ENCODE data around the gene ADGRE2.
"Not testable (repeated sequence)": the region's sequence is repeated elsewhere in the genome, so short reads cannot be mapped to it uniquely, and the experiment has no call there.

The ADGRE2 gene

DNA sequence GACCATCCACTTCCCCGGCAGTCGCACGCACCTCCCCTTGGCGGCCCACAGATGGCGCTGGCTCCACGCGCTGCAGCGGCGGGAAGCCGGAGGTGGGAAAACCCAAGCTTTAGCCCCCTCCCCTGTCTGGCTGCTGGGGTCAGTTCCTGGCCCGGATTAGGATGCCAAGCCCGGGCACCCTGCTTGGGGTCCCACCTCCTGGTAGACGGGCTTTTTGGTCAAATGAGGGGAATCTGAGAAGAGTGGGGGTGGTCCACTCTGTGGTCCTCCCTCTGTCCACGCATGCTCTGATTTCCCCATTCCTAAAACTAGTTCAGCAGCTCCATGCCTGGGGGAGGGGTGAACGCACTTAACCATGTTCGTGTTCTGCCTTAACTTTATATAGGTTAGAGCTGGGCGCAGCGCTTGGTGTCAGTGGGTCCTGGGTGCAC is 8.1 kb upstream of the ADGRE2 start (continued):
- TF ChIP-seq, protein P1, sequence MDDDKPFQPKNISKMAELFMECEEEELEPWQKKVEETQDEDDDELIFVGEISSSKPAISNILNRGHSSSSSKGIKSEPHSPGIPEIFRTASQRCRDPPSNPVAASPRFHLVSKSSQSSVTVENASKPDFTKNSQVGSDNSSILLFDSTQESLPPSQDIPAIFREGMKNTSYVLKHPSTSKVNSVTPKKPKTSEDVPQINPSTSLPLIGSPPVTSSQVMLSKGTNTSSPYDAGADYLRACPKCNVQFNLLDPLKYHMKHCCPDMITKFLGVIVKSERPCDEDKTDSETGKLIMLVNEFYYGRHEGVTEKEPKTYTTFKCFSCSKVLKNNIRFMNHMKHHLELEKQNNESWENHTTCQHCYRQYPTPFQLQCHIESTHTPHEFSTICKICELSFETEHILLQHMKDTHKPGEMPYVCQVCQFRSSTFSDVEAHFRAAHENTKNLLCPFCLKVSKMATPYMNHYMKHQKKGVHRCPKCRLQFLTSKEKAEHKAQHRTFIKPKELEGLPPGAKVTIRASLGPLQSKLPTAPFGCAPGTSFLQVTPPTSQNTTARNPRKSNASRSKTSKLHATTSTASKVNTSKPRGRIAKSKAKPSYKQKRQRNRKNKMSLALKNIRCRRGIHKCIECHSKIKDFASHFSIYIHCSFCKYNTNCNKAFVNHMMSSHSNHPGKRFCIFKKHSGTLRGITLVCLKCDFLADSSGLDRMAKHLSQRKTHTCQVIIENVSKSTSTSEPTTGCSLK (tag by site-specific recombination; IDR thresholded peaks at IDR 0.05): no peak
- TF ChIP-seq, protein P2, sequence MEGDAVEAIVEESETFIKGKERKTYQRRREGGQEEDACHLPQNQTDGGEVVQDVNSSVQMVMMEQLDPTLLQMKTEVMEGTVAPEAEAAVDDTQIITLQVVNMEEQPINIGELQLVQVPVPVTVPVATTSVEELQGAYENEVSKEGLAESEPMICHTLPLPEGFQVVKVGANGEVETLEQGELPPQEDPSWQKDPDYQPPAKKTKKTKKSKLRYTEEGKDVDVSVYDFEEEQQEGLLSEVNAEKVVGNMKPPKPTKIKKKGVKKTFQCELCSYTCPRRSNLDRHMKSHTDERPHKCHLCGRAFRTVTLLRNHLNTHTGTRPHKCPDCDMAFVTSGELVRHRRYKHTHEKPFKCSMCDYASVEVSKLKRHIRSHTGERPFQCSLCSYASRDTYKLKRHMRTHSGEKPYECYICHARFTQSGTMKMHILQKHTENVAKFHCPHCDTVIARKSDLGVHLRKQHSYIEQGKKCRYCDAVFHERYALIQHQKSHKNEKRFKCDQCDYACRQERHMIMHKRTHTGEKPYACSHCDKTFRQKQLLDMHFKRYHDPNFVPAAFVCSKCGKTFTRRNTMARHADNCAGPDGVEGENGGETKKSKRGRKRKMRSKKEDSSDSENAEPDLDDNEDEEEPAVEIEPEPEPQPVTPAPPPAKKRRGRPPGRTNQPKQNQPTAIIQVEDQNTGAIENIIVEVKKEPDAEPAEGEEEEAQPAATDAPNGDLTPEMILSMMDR (tag by site-specific recombination; IDR thresholded peaks at IDR 0.05): peak; percentile 57
- no peak for TF ChIP-seq ZNF791 (tag by site-specific recombination; IDR thresholded peaks at IDR 0.05)

DNA sequence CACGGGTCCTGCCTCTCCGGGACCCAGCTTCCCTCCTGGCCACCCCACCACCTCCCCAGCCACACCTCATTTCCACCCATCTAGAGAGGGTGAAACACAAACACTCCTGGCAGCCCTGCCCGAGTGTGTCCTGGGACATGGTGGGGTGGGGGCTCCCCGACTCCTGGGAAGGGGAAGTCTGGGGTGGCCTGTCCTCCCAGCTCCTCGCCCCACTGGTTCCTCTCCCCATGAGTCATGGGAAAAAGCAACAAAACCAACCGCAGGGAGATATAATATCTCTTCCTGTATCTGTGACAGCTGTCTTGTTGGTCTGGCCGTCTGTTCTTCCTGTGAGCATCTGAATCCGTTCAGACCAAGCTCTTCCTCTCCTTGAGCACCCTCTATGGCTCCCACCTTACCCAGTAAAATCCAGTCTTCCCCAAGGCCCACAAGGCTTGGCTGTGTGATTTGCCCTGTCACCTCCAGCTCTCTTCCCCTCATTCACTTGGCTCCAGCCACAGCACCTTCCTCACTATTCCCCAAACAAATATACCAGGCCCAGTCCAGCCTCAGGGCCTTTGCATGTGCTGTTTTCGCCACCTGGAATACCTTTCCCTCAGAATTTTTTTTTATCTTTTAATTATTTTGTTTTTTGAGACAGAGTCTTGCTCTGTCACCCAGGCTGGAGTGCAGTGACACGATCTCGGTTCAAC is 6.9 kb upstream of the ADGRE2 start:
- H3K27ac ChIP-seq (ENCODE audit: extremely low read depth, low read depth, low read length); POLR2A ChIA-PET: not testable (repeated sequence)
- CTCF ChIA-PET: interaction anchor here (0.6 to 2.3 kb wide), 11 partner anchors 10 to 1851 kb away, joined by 3 to 16 read pairs (median 4); no protein-coding TSS in a partner anchor

DNA sequence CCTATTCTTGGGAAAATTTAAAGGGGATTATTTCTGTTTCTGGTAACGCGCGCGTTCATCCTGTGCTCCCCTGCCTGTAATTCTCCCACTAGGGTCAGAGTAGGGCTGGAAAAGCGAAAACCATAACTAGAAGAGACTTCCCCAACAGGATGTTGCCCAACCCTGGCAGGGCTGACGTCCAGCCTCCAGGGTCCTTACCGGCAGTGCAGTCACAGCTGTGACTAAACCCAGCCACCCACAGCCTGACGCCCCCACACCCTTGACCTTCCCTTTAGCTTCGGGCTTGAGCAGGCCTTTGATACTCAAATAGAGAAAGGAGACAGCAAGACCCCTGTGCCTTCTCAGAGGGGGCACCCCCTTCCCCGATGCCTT is 6.4 kb upstream of the ADGRE2 start:
- TF ChIP-seq ZFHX2 (tag by site-specific recombination; conservative IDR thresholded peaks at IDR 0.05) (peak; percentile 76), EGR2 (tag by site-specific recombination; IDR thresholded peaks at IDR 0.05; ENCODE audit: low read depth) (peak; percentile 72; the same call in 1 of the 2 replicates)
- H3K36me3 ChIP-seq (ENCODE audit: control insufficient read depth in 2 of 2, insufficient read depth in 1 of 2, low read length in 2 of 2); H3K9me3 ChIP-seq (ENCODE audit: control insufficient read depth, insufficient read depth, low read depth, low read length); H3K27ac ChIP-seq (ENCODE audit: extremely low read depth, low read depth, low read length); H3K4me3 ChIP-seq (ENCODE audit: low read depth, low read length); H3K4me1 ChIP-seq (ENCODE audit: control insufficient read depth, insufficient read depth, low read length); POLR2A ChIA-PET: not testable (repeated sequence)
- CTCF ChIA-PET: interaction anchor here (0.6 to 1.0 kb wide), 5 partner anchors 65 to 1852 kb away, joined by 3 read pairs; no protein-coding TSS in a partner anchor

More for the DNA sequence above, 6.9 kb upstream of the ADGRE2 start:
- not testable (repeated sequence) for H3K36me3 ChIP-seq (ENCODE audit: control insufficient read depth in 2 of 2, insufficient read depth in 1 of 2, low read length in 2 of 2); H3K9me3 ChIP-seq (ENCODE audit: control insufficient read depth, insufficient read depth, low read depth, low read length); H3K4me1 ChIP-seq (ENCODE audit: control insufficient read depth, insufficient read depth, low read length); H3K4me3 ChIP-seq (ENCODE audit: low read depth, low read length)
- TF ChIP-seq ZNF623 (tag by site-specific recombination; IDR thresholded peaks at IDR 0.05) (peak; percentile 88), ZNF16 (tag by site-specific recombination; IDR thresholded peaks at IDR 0.05; ENCODE audit: low read depth) (peak; percentile 31; the same call in 1 of the 2 replicates)

DNA sequence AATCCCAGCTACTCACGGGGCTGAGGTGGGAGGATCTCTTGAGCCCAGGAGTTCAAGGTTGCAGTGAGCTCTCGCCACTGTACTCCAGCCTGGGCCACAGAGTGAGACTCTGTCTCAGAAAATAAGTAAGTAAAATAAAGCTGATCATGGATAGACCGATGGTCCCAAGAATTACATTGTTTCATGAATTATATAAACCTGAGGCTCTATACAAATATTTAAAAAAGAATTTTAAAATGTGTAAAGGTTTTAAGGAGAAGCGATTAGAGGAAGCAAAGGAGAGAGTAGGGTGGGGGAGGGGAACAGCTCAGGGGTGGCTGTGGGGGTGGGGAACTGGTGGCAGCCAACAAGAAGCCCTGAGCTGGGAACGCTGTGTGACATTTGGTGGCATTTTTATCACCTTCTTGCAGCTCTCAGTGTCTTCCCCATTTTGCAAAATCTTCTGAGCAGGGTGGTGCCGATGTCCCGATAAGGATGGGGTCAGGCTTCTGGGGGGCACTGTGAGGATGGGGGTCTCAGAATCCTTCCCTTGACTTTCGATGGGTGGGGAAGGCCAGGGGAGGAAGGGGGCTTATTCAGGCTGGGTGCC is 5.1 kb upstream of the ADGRE2 start:
- POLR2A ChIA-PET; H3K9me3 ChIP-seq (ENCODE audit: control insufficient read depth, insufficient read depth, low read depth, low read length); H3K4me1 ChIP-seq (ENCODE audit: control insufficient read depth, insufficient read depth, low read length); H3K36me3 ChIP-seq (ENCODE audit: control insufficient read depth in 2 of 2, insufficient read depth in 1 of 2, low read length in 2 of 2); H3K4me3 ChIP-seq (ENCODE audit: low read depth, low read length); CTCF ChIA-PET; H3K27ac ChIP-seq (ENCODE audit: extremely low read depth, low read depth, low read length): not testable (repeated sequence)

DNA sequence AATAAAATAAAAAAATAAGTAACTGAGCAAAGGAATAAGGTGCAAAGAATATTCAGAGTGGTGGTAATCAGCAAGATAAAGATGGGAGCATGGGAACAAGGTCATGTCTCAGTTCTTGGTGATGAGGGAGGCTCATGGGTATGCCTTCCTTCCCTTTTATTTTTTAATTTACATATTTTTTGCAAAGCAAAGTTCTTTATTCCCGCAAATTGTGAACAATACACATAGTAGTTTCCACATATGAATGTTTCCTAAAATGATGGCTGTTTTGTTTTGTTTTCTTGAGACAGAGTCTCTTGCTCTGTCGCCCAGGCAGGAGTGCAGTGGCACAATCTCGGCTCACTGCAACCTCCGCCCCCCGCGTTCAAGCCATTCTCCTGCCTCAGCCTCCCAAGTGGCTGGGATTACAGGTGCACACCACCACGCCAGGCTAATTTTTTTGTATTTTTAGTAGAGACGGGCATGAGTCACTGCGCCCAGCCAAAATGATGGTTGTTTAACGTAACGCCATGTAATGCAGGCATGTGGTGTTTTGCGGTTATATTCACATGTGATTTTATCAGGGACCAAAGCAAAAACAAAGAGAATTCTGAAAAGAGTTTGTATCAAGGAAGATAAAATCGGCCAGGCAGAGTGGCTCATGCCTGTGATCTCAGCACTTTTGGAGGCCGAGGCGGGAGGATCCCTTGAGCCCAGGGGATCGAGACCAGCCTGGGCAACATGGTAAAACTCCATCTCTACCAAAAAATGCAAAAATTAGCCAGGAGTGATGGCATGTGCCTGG is 4.5 kb upstream of the ADGRE2 start:
- ChIA-PET CTCF (interaction anchor here (0.7 kb wide), 1 partner anchor 108 kb away, joined by 4 read pairs; no protein-coding TSS in a partner anchor), POLR2A (interaction anchor here (0.6 kb wide), 1 partner anchor 125 kb away, joined by 5 read pairs; no protein-coding TSS in a partner anchor)
- Histone ChIP-seq H3K27ac (ENCODE audit: extremely low read depth, low read depth, low read length) (no peak overlapping the region), H3K9me3 (ENCODE audit: control insufficient read depth, insufficient read depth, low read depth, low read length) (no peaks in the 10 kb centered on the region), H3K4me1 (ENCODE audit: control insufficient read depth, insufficient read depth, low read length) (no peaks in the 10 kb centered on the region), H3K4me3 (ENCODE audit: low read depth, low read length) (no peak overlapping the region), H3K36me3 (ENCODE audit: control insufficient read depth in 2 of 2, insufficient read depth in 1 of 2, low read length in 2 of 2) (no peaks in the 10 kb centered on the region)
- TF ChIP-seq ZNF138 (tag by site-specific recombination; IDR thresholded peaks at IDR 0.05; ENCODE audit: borderline replicate concordance): no peak
- no peak for TF ChIP-seq ZNF155 (tag by site-specific recombination; IDR thresholded peaks at IDR 0.05)
- no peak for TF ChIP-seq ZNF157 (tag by site-specific recombination; IDR thresholded peaks at IDR 0.05)
- TF ChIP-seq ZNF10 (tag by site-specific recombination; IDR thresholded peaks at IDR 0.05): no peak
- TF ChIP-seq ZNF174 (tag by site-specific recombination; IDR thresholded peaks at IDR 0.05): no peak
- TF ChIP-seq ZNF140 (tag by site-specific recombination; IDR thresholded peaks at IDR 0.05): no peak
- no peak for TF ChIP-seq ZNF37A (tag by site-specific recombination; IDR thresholded peaks at IDR 0.05)
- TF ChIP-seq, protein P3, sequence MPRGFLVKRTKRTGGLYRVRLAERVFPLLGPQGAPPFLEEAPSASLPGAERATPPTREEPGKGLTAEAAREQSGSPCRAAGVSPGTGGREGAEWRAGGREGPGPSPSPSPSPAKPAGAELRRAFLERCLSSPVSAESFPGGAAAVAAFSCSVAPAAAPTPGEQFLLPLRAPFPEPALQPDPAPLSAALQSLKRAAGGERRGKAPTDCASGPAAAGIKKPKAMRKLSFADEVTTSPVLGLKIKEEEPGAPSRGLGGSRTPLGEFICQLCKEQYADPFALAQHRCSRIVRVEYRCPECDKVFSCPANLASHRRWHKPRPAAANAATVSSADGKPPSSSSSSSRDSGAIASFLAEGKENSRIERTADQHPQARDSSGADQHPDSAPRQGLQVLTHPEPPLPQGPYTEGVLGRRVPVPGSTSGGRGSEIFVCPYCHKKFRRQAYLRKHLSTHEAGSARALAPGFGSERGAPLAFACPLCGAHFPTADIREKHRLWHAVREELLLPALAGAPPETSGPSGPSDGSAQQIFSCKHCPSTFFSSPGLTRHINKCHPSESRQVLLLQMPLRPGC (tag by site-specific recombination; IDR thresholded peaks at IDR 0.05): no peak
- TF ChIP-seq, protein P4, sequence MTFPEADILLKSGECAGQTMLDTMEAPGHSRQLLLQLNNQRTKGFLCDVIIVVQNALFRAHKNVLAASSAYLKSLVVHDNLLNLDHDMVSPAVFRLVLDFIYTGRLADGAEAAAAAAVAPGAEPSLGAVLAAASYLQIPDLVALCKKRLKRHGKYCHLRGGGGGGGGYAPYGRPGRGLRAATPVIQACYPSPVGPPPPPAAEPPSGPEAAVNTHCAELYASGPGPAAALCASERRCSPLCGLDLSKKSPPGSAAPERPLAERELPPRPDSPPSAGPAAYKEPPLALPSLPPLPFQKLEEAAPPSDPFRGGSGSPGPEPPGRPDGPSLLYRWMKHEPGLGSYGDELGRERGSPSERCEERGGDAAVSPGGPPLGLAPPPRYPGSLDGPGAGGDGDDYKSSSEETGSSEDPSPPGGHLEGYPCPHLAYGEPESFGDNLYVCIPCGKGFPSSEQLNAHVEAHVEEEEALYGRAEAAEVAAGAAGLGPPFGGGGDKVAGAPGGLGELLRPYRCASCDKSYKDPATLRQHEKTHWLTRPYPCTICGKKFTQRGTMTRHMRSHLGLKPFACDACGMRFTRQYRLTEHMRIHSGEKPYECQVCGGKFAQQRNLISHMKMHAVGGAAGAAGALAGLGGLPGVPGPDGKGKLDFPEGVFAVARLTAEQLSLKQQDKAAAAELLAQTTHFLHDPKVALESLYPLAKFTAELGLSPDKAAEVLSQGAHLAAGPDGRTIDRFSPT (tag by site-specific recombination; IDR thresholded peaks at IDR 0.05): no peak

All from HEK293 (cell line).